Fibroblast of peridontal ligament (primary cell): Measurements from ENCODE around the gene PNPLA6.
A peak's percentile ranks its signal among the peaks of the same experiment; 100 is the strongest.
"Not testable (repeated sequence)": the region's sequence is repeated elsewhere in the genome, so short reads cannot be mapped to it uniquely, and the experiment has no call there.

Source experiments
- DNase-seq: peaks from one replicate; pipeline ENCODE4 v3.0.0-alpha.2; 2010; ENCODE audit errors: extremely low read depth

Gene PNPLA6

GRCh38 chr19:7554990-7555864, 19.7 kb downstream of the PNPLA6 start:
- DNase-seq: no peak

- DNase-seq: no peak
These were observed 21.3 kb downstream of the PNPLA6 start for GRCh38 chr19:7556696-7557315.

- DNase-seq: no peak
These were observed 23.1 kb downstream of the PNPLA6 start for GRCh38 chr19:7558667-7559066.

GRCh38 chr19:7559102-7559501, 23.6 kb downstream of the PNPLA6 start:
- no peak for DNase-seq

GRCh38 chr19:7560255-7560654, 24.7 kb downstream of the PNPLA6 start:
- DNase-seq: no peak

GRCh38 chr19:7561325-7561724, 25.8 kb downstream of the PNPLA6 start:
- DNase-seq: no peak

- DNase-seq: peak; percentile 2
These were observed 27.3 kb downstream of the PNPLA6 start for GRCh38 chr19:7562646-7563393.

- DNase-seq: no peak
These were observed 29.3 kb downstream of the PNPLA6 start for GRCh38 chr19:7564866-7565265.

- no peak for DNase-seq
These were observed 29.8 kb downstream of the PNPLA6 start for GRCh38 chr19:7565332-7565731.

GRCh38 chr19:7570761-7571160, 35.2 kb downstream of the PNPLA6 start:
- DNase-seq: no peak

- no peak for DNase-seq
These were observed 40.0 kb downstream of the PNPLA6 start for GRCh38 chr19:7575434-7576040.

- DNase-seq: not testable (repeated sequence)
These were observed 41.9 kb downstream of the PNPLA6 start for GRCh38 chr19:7577422-7577821.

- no peak for DNase-seq
These were observed 42.6 kb downstream of the PNPLA6 start for GRCh38 chr19:7578127-7578526.

GRCh38 chr19:7579182-7579581, 43.7 kb downstream of the PNPLA6 start:
- no peak for DNase-seq

GRCh38 chr19:7582446-7582845, 46.9 kb downstream of the PNPLA6 start:
- no peak for DNase-seq

GRCh38 chr19:7589822-7590221, 54.3 kb downstream of the PNPLA6 start:
- DNase-seq: no peak

- DNase-seq: no peak
These were observed 54.7 kb downstream of the PNPLA6 start for GRCh38 chr19:7590256-7590655.

GRCh38 chr19:7595466-7596133, 60.1 kb downstream of the PNPLA6 start, which contains the start of gene CAMSAP3:
CAMSAP3 (plus strand) TSS chr19:7595863; CDS start chr19:7596003, 140 bp downstream.
- peak; percentile 38 for DNase-seq

GRCh38 chr19:7596211-7596937, 60.9 kb downstream of the PNPLA6 start:
- DNase-seq: no peak

- DNase-seq: no peak
These were observed 62.2 kb downstream of the PNPLA6 start for GRCh38 chr19:7597689-7598088.

- DNase-seq: no peak
These were observed 62.7 kb downstream of the PNPLA6 start for GRCh38 chr19:7598180-7598579.
